ENCODE data around the gene TBL1X. TPM values are rescaled to one million over a fixed set of nuclear protein-coding genes. Genes with fewer than 3 reads are reported as not detected.

Gene TBL1X
- total and polyA plus RNA-seq, 2 donors (not counting 3 experiments of a cell fraction or from before 2014, with no cell fraction given): 8.7 to 25.3 TPM

DNA sequence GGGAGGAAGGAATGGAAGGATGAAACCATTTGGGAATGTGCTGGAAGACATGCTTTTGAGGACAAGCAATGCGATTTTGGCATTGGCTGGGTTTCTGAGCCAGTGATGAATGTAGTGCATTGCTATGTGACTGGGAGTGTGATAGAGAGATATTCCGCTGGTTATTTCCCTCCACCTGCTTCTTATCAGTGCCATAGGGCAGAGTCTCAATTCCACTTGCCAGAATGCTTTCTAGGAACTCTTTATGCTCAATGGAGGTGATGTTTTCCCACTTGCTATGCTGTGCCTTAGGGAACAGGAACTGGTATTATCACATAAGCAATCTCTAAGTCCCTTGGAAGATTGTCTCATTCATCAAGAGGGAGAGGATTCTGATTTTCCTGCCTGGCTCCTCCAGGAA is 28.0 kb downstream of the TBL1X start:
- DNase-seq (ENCODE audit: low read depth, low spot score): no peak
- POLR2A ChIA-PET: no interaction called here

More for the DNA sequence above, 28.0 kb downstream of the TBL1X start:
- no TSS peak for BruUV-seq (replicated peaks)
- H3K9me1 ChIP-seq (replicated peaks; ENCODE audit: control insufficient read depth, extremely low read depth, insufficient read depth, low read length): no peaks in the 10 kb centered on the region
- no peak overlapping the region for H3K4me3 ChIP-seq (replicated peaks in 1 of 3; ENCODE audit: insufficient read depth in 1 of 3, low read depth in 1 of 3, low read length in 3 of 3)
- H3K79me2 ChIP-seq (ENCODE audit: control insufficient read depth, insufficient read depth, low read length): peaks cover 31% of the 10 kb centered on the region
- no peak for FAIRE-seq
- no peak overlapping the region for H3K9ac ChIP-seq (replicated peaks; ENCODE audit: extremely low read depth, insufficient read depth, low read length)
- H2AFZ ChIP-seq (ENCODE audit: low read depth, low read length): no peak overlapping the region
- dilution Hi-C loops (cut with MboI; ENCODE audit: extremely low pct_ligation_motif_present, low sequenced_read_pairs) (no loop called here), intact Hi-C loops (cut with micrococcal nuclease) (no loop called here)
- H3K36me3 ChIP-seq (ENCODE audit: control insufficient read depth in 2 of 2, extremely low read depth in 1 of 2, insufficient read depth in 2 of 2, low read length in 2 of 2): no peaks in the 10 kb centered on the region
- H3K9me3 ChIP-seq (replicated peaks; ENCODE audit: control insufficient read depth, insufficient read depth, low read length): no peaks in the 10 kb centered on the region
- no peak overlapping the region for H3K4me2 ChIP-seq (ENCODE audit: insufficient read depth, low read length)
- no peaks in the 10 kb centered on the region for H3K27me3 ChIP-seq (ENCODE audit: control insufficient read depth in 2 of 2, insufficient read depth in 2 of 2, low read length in 2 of 2)
- CTCF ChIA-PET: no interaction called here
- TF ChIP-seq FOS (IDR thresholded peaks at IDR 0.05; ENCODE audit: borderline replicate concordance, insufficient read depth, low read length) (no peak), MYC (IDR thresholded peaks at IDR 0.05; ENCODE audit: low read depth, low read length) (no peak), POLR2A (IDR thresholded peaks at IDR 0.05; ENCODE audit: low read depth, low read length) (no peak), MAX (IDR thresholded peaks at IDR 0.05; ENCODE audit: insufficient read depth, insufficient read length) (no peak), EZH2 (IDR thresholded peaks at IDR 0.05; ENCODE audit: borderline replicate concordance, low read depth, low read length, severe bottlenecking) (no peak), POLR2AphosphoS5 (IDR thresholded peaks at IDR 0.05; ENCODE audit: insufficient read depth, low read depth, low read length) (no peak), JUN (IDR thresholded peaks at IDR 0.05; ENCODE audit: borderline replicate concordance, insufficient read depth, insufficient read length, low read depth) (no peak), GATA2 (IDR thresholded peaks at IDR 0.05; ENCODE audit: insufficient read depth, insufficient read length, low read depth, low read length) (no peak)
- TF ChIP-seq, protein P1, sequence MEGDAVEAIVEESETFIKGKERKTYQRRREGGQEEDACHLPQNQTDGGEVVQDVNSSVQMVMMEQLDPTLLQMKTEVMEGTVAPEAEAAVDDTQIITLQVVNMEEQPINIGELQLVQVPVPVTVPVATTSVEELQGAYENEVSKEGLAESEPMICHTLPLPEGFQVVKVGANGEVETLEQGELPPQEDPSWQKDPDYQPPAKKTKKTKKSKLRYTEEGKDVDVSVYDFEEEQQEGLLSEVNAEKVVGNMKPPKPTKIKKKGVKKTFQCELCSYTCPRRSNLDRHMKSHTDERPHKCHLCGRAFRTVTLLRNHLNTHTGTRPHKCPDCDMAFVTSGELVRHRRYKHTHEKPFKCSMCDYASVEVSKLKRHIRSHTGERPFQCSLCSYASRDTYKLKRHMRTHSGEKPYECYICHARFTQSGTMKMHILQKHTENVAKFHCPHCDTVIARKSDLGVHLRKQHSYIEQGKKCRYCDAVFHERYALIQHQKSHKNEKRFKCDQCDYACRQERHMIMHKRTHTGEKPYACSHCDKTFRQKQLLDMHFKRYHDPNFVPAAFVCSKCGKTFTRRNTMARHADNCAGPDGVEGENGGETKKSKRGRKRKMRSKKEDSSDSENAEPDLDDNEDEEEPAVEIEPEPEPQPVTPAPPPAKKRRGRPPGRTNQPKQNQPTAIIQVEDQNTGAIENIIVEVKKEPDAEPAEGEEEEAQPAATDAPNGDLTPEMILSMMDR (IDR thresholded peaks at IDR 0.05; ENCODE audit: extremely low read depth in 1 of 2, insufficient read depth in 1 of 2, low read depth in 1 of 2, low read length in 2 of 2): no peak
- no peaks in the 10 kb centered on the region for H4K20me1 ChIP-seq (replicated peaks; ENCODE audit: control insufficient read depth, extremely low read depth, insufficient read depth, low read length)
- no peak overlapping the region for H3K27ac ChIP-seq (ENCODE audit: insufficient read depth, low read depth, low read length)
- no peaks in the 10 kb centered on the region for H3K4me1 ChIP-seq (ENCODE audit: control insufficient read depth, extremely low read depth, insufficient read depth, low read length)

All from endothelial cell of umbilical vein (primary cell).